Astrocyte (in vitro differentiated cells and primary cell): Measurements from ENCODE around the gene FRMD4A. TPM values are rescaled to one million over a fixed set of nuclear protein-coding genes. Genes with fewer than 3 reads are reported as not detected.

Experiments used
- DNase-seq: peaks from one replicate; pipeline ENCODE4 v3.0.0-alpha.2; 2010; ENCODE audit warnings: low read depth
- FAIRE-seq: peaks from 2 replicates; lab custom pipeline; 2011; peaks lifted over from hg19 to GRCh38; lab: Jason Lieb, UNC
- H2AFZ ChIP-seq: 2 replicates; pipeline ENCODE4 v1.6.0; 2012; ENCODE audit warnings: low read depth, low read length, inconsistent platforms
- H3K27ac ChIP-seq: 2 replicates; pipeline ENCODE4 v1.5.1; 2011; ENCODE audit warnings: low read depth, low read length, inconsistent platforms
- H3K27me3 ChIP-seq: 2 replicates; pipeline ENCODE4 v1.6.0; 2011; ENCODE audit warnings: low read length, inconsistent platforms; ENCODE audit not compliant: insufficient read depth
- H3K36me3 ChIP-seq: 2 replicates; pipeline ENCODE4 v1.5.1; 2011; ENCODE audit warnings: low read length, inconsistent platforms; ENCODE audit not compliant: insufficient read depth
- H3K4me1 ChIP-seq: 2 replicates; pipeline ENCODE4 v1.5.1; 2011; ENCODE audit warnings: low read length, inconsistent platforms; ENCODE audit not compliant: insufficient read depth
- H3K4me2 ChIP-seq: 2 replicates; pipeline ENCODE4 v1.6.0; 2012; ENCODE audit warnings: low read length, inconsistent platforms
- H3K4me3 ChIP-seq: 2 replicates; pipeline ENCODE4 v1.5.1; 2011; ENCODE audit warnings: low read depth, mild to moderate bottlenecking, low read length, inconsistent platforms; ENCODE audit not compliant: insufficient read depth
- H3K79me2 ChIP-seq: 2 replicates; pipeline ENCODE4 v1.6.0; 2012; ENCODE audit warnings: mild to moderate bottlenecking, low read length, inconsistent platforms; ENCODE audit not compliant: insufficient read depth
- H3K9ac ChIP-seq: 2 replicates; pipeline ENCODE4 v1.6.0; 2012; ENCODE audit warnings: mild to moderate bottlenecking, low read length, inconsistent platforms
- H3K9me3 ChIP-seq: 2 replicates; pipeline ENCODE4 v1.5.1; 2012; ENCODE audit warnings: low read depth, mild to moderate bottlenecking, low read length, inconsistent platforms; ENCODE audit not compliant: insufficient read depth
- H4K20me1 ChIP-seq: 2 replicates; pipeline ENCODE4 v1.6.0; 2012; ENCODE audit warnings: low read length, inconsistent platforms; ENCODE audit not compliant: insufficient read depth
- H3K27ac Mint-ChIP-seq: one replicate; pipeline ENCODE4 v1.8.0; 2021; ENCODE audit warnings: mild to moderate bottlenecking, mixed read lengths; ENCODE audit not compliant: unreplicated experiment
- H3K27me3 Mint-ChIP-seq: one replicate; pipeline ENCODE4 v1.8.0; 2021; ENCODE audit warnings: low read depth, mixed read lengths; ENCODE audit not compliant: unreplicated experiment
- H3K36me3 Mint-ChIP-seq: one replicate; pipeline ENCODE4 v1.8.0; 2021; ENCODE audit warnings: low read depth, mixed read lengths; ENCODE audit not compliant: unreplicated experiment
- H3K4me1 Mint-ChIP-seq: one replicate; pipeline ENCODE4 v1.8.0; 2021; ENCODE audit warnings: low read depth, mixed read lengths; ENCODE audit not compliant: unreplicated experiment
- H3K4me3 Mint-ChIP-seq: one replicate; pipeline ENCODE4 v1.8.0; 2021; ENCODE audit warnings: mild to moderate bottlenecking, moderate library complexity, mixed read lengths; ENCODE audit not compliant: unreplicated experiment
- H3K9me3 Mint-ChIP-seq: one replicate; pipeline ENCODE4 v1.8.0; 2021; ENCODE audit warnings: mild to moderate bottlenecking, mixed read lengths; ENCODE audit not compliant: unreplicated experiment
- EZH2 ChIP-seq: IDR thresholded peaks from 2 replicates; pipeline ENCODE4 v1.6.1; 2012; ENCODE audit warnings: mild to moderate bottlenecking, low read length, inconsistent platforms; ENCODE audit not compliant: insufficient read depth
- total RNA-seq: library from RNA; stranded (reverse); gene quantifications from 2 replicates; pipeline ENCODE4 v1.2.1, GENCODE V29; 2021
- TF ChIP-seq, protein P1 (sequence below): IDR thresholded peaks from 2 replicates; pipeline ENCODE4 v1.5.1; 2011; ENCODE audit warnings: low read depth, mild to moderate bottlenecking, inconsistent platforms, low read length, moderate library complexity; ENCODE audit not compliant: insufficient read depth

The FRMD4A gene
- total RNA-seq, 1 donor from 2014 or later: 82.5 TPM

DNA sequence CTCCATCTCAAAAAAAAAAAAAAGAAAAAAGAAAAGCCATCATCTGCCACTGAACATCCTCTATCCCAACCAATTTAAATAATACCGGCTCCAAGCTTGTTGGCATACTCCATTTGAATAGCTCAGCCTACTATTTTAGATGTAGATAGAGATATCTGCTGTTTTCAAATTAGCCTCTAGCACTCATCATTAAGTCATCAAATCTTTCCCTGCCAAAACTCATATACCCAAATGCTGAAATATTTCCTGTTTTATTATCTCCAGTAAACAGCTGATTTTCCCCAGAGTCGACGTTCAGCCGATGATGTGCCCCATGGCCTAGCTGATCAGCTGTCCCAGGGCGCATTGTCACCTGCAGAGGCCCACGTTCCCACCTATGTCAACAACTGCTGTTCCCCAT lies 34.5 kb upstream of the FRMD4A start:
- TF ChIP-seq, protein P1, sequence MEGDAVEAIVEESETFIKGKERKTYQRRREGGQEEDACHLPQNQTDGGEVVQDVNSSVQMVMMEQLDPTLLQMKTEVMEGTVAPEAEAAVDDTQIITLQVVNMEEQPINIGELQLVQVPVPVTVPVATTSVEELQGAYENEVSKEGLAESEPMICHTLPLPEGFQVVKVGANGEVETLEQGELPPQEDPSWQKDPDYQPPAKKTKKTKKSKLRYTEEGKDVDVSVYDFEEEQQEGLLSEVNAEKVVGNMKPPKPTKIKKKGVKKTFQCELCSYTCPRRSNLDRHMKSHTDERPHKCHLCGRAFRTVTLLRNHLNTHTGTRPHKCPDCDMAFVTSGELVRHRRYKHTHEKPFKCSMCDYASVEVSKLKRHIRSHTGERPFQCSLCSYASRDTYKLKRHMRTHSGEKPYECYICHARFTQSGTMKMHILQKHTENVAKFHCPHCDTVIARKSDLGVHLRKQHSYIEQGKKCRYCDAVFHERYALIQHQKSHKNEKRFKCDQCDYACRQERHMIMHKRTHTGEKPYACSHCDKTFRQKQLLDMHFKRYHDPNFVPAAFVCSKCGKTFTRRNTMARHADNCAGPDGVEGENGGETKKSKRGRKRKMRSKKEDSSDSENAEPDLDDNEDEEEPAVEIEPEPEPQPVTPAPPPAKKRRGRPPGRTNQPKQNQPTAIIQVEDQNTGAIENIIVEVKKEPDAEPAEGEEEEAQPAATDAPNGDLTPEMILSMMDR: no peak
- no peak for TF ChIP-seq EZH2
- Mint-ChIP-seq H3K27ac (no peak overlapping the region), H3K36me3 (no peaks in the 10 kb centered on the region), H3K4me3 (no peak overlapping the region), H3K4me1 (peaks cover 9% of the 10 kb centered on the region), H3K9me3 (peaks cover 1% of the 10 kb centered on the region), H3K27me3 (peaks cover 5% of the 10 kb centered on the region)
- H3K4me3 ChIP-seq: no peak overlapping the region
- H3K9me3 ChIP-seq: no peaks in the 10 kb centered on the region
- peaks cover 10% of the 10 kb centered on the region for H3K27me3 ChIP-seq
- H3K27ac ChIP-seq: no peak overlapping the region
- no peak for DNase-seq
- no peak overlapping the region for H3K4me2 ChIP-seq
- no peak overlapping the region for H2AFZ ChIP-seq
- H3K79me2 ChIP-seq: no peaks in the 10 kb centered on the region
- H3K36me3 ChIP-seq: no peaks in the 10 kb centered on the region
- H3K4me1 ChIP-seq: peaks cover 7% of the 10 kb centered on the region
- no peak overlapping the region for H3K9ac ChIP-seq
- H4K20me1 ChIP-seq: no peaks in the 10 kb centered on the region
- no peak for FAIRE-seq

DNA sequence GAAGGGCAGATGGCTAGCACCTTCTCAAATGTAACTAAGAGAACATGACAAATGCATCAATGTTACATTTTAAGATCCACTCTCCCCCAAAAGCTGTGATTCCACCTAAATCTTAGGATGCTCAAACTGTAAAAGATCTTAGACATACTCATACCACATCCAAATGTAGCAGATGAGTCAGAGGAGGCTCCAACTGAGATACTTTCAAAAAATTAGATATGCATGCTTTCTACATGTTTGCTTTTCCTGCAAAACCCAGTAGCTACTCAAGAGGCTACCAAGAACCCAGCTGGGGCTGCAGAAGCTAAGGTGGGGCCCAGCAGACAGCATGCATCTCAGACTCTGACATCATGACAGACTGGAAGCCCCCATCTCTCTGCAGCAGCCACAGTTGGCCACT lies 31.4 kb upstream of the FRMD4A start:
- Histone ChIP-seq H2AFZ (no peak overlapping the region), H3K9me3 (no peaks in the 10 kb centered on the region), H3K36me3 (no peaks in the 10 kb centered on the region), H3K27me3 (peaks cover 6% of the 10 kb centered on the region), H3K27ac (no peak overlapping the region), H3K4me2 (peak overlapping the region; percentile 32), H3K79me2 (no peaks in the 10 kb centered on the region), H3K9ac (no peak overlapping the region), H4K20me1 (no peaks in the 10 kb centered on the region), H3K4me3 (no peak overlapping the region), H3K4me1 (peaks cover 16% of the 10 kb centered on the region)
- Mint-ChIP-seq H3K9me3 (peaks cover 1% of the 10 kb centered on the region), H3K4me1 (peaks cover 15% of the 10 kb centered on the region), H3K4me3 (no peak overlapping the region), H3K27ac (no peak overlapping the region), H3K36me3 (no peaks in the 10 kb centered on the region), H3K27me3 (peaks cover 7% of the 10 kb centered on the region)
- DNase-seq (peak; percentile 57), FAIRE-seq (no peak)
- TF ChIP-seq, protein P1: no peak
- TF ChIP-seq EZH2: no peak

DNA sequence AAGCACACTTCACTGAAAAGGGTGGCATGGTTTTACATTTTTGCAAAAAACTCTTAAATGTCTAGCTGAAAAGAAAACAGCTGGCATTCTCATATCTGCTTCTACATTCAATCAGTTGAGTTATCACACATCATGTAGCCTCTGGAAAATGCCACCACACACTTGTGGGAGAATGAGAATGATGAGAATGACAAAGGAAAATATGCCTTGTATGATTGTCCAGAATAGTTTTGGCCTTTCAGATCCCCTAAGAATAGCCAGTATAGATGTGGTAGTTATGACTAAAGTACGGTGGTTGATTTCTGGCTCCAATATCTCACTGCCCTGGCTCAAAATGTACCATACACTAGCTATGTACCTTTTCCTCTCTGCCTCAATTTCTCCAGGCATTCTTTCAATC lies 30.2 kb upstream of the FRMD4A start:
- H3K4me1 Mint-ChIP-seq: peaks cover 21% of the 10 kb centered on the region
- H3K4me3 ChIP-seq: no peak overlapping the region
- H3K27ac Mint-ChIP-seq: no peak overlapping the region
- no peak overlapping the region for H2AFZ ChIP-seq
- H3K36me3 ChIP-seq: no peaks in the 10 kb centered on the region
- DNase-seq (no peak), FAIRE-seq (no peak)
- H3K9ac ChIP-seq: no peak overlapping the region
- peaks cover 1% of the 10 kb centered on the region for H3K9me3 Mint-ChIP-seq
- H3K27me3 Mint-ChIP-seq: peaks cover 5% of the 10 kb centered on the region
- no peaks in the 10 kb centered on the region for H4K20me1 ChIP-seq
- H3K4me3 Mint-ChIP-seq: no peak overlapping the region
- H3K27ac ChIP-seq: no peak overlapping the region
- H3K4me1 ChIP-seq: peaks cover 21% of the 10 kb centered on the region
- no peak for TF ChIP-seq EZH2
- TF ChIP-seq, protein P1: no peak
- no peaks in the 10 kb centered on the region for H3K9me3 ChIP-seq
- H3K36me3 Mint-ChIP-seq: no peaks in the 10 kb centered on the region
- H3K27me3 ChIP-seq: peaks cover 3% of the 10 kb centered on the region
- H3K4me2 ChIP-seq: no peak overlapping the region
- no peaks in the 10 kb centered on the region for H3K79me2 ChIP-seq
